ENCODE data around the gene RBMS3.

- TF ChIP-seq CTCF (IDR thresholded peaks at IDR 0.05) (no peak), EZH2 (IDR thresholded peaks at IDR 0.05) (no peak)
Observed at GRCh38 chr3:29696311-29696710, 415.4 kb downstream of the RBMS3 start.
